NCI-H82 treated with DMSO at 0.1 percent for 48 hours (cell line): ENCODE measurements around the gene PCDH9.

Experiments
- DNase-seq: peaks from one replicate; lab custom pipeline; 2025; ENCODE audit not compliant: unreplicated experiment; lab: John Stamatoyannopoulos, UW

PCDH9 gene

DNA sequence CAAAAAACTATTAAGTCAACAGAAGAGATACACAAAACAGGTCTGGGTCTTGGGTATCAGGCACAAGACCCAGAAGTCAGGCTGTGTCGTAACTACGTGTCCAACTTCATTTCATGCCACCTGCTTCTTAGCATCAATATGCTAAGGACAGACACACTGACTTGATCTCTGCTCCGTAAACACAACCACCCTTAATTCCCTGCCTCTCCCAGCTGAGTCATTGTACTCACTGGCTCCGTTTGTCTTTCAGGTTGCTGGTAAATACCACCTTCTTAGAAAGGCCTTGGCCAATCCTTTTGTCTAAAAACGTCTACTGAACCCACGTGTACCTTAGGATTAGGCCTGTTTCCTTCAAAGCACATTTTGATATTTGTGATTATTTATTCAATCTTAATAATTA lies 726.2 kb downstream of the PCDH9 start:
- DNase-seq, result no peak

DNA sequence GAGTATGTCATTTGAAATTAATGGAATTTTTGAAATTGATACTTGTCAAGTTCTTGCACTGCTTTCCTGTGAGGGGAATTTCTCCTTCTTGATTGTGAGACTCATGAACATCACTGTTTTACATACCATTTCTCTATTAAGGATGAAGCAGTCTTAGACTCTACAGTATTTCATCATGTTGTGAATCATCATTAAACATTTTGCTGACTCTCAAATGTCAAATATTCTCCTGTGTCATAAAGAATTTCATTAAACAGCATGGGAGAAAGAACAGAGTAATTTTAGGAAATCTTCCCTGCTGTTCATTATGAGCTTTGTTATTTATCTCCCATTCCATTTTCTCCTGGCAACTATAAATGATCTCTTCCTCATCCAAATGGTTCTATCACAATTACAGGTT lies 729.0 kb downstream of the PCDH9 start:
- no peak for DNase-seq

DNA sequence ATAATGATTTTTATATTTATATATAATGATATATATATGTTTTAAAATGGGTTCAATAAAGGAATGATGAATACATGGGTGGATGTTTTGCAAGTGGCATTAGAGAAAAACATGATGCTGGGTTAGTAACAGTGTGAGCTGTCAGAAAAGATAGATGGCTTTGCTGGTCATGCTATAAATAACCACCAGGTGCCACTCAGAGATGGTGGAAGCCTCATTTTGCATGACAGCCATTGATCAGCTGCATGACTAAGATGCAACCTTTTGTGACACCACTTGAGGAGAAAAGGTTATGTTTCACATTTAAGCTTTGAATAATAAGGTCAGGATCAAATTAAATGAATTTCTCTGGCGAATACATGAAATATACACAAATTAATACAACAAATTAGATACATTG lies 737.7 kb downstream of the PCDH9 start:
- DNase-seq, result no peak

DNA sequence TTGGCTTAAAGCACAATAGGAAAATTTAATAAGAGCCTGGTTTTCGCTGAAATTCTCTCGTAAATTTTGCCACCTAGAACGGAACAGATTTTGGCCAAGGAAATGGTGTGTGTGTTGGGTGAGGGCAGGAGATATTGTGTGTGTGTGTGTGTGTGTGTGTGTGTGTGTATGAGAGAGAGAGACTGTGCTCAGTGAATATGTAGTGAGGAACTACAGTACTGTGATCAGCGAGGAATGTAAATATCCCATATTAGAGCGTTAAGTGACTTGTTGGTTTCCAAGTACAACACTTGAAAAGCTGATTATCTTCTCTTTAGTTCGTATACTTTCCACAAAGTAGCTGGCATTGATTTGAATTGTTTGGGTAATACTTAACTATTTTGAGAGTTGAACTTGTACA lies 738.9 kb downstream of the PCDH9 start:
- no peak for DNase-seq

DNA sequence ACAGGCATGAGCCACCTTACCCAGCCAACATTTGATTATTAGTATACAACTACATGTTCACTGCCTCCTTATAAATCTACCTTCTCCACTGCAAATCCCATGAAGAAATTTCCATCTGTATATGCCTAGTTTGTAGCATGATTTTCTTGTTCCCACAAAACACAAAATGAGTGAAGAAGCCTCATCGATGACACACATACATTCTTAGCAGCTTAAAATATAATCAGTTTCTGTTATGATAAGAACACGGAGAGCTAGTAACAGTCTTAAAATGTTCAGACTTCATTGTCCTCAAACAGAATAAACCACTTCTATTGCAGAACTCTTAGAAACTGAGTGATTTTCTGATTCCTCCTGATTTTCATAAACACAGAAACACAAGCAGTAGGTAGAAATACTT lies 740.5 kb downstream of the PCDH9 start:
- no peak for DNase-seq

DNA sequence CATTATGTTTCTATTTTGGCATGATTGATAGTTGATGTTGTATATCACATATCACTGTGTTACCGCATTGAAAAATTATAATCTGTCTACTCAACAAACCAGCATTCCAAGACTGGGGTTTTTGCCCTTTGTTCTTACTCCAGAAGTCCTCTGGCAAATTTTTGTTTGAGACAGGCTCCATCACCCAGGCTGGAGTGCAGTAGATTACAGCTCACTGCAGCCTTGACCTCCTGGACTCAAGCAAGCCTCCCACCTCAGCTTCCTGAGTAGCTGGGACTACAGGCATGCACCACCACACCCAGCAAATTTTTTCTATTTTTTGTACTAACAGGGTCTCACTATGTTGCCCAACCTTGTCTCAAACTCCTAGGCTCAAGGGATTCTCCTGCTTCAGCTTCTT lies 741.0 kb downstream of the PCDH9 start:
- DNase-seq, result no peak

DNA sequence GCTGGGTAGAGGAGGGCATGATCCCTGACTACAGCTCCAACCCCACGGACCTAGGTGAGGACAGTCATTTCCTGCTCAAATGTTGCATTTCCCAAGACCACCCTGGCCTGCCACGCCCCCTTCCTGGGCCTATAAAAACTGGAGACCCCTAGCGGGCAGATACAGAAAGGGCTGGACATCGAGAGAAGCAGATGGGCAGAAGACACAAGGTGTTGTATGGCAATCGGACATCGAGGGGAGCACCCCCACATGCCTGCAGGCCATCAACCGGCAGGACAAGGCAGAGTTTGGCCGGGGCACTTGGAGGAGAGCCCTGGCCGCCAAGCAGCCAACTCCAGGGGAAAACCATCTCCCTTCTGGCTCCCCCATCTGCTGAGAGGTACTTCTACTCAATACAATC lies 746.4 kb downstream of the PCDH9 start:
- DNase-seq, result no peak

DNA sequence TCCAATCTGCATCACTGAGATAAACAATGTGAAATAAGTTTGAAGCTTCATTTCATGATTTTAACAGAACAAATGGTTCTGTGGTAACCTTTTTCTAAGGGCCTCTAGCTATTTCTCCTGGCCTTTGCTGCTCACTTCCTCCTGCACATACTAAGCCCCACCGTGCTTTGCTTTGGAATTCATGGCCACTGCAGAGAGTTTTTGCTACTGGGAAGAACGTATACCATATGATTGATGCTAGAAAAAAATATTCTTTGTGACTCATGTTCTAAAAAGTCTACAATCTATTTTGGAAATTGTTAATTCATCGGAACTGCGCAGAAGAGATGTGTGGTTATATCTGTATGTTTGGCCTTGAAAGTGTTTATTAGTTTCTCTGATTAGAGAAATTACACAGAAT lies 747.3 kb downstream of the PCDH9 start:
- DNase-seq, result no peak

DNA sequence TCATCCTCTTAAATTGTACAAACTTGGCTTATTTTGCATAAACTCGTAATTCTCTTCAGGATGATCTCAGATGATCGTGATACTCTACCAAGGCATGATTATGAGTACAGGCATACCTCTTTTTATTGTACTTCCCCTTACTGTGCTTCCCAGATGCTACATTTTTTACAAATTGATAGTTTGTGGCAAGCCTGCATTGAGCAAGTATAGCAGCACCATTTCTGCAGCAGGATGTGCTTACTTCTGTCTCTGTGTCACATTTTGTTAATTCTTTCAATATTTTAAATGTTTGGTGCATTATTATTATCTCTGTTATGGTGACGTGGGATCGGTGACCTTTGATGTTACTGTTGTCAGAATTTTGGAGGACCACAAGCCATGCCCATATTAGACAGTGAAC lies 752.3 kb downstream of the PCDH9 start:
- DNase-seq, result no peak

DNA sequence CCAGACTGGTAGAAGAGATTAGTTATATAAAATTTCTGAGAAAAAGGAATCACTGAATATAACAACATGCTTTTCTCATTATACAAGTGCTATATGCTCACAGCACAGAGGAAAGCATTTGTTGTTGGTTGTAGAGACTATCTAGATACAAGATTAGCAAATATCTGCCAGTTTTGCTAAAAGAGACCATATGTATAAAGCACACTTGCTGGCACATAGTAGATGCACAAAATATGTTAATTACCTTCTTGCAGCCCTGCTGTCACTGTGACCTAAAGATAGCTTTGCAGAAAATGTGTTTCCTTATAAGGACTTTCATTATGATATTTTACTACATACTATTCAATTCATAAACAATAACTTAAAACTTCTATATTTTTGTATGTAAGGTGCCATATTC lies 755.1 kb downstream of the PCDH9 start:
- no peak for DNase-seq

DNA sequence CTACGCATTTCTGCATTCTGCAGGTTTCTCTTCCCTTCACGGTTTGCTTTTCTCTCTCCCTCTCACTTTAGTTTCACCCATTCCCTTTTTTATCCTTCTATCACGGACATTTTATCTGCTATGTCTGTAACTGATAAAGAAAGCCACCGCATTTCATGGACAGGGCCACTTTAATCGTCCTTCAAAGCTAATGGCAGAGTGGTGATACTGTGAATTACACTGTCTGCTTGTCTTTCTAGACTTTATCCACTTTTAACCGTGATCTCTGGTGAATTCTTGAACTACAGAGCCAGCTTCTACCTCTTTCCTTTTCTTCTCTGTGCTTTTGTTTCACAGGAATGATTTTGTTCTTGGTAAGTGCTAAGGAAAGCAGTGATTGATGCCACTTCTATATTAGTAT lies 760.4 kb downstream of the PCDH9 start:
- DNase-seq, result no peak

DNA sequence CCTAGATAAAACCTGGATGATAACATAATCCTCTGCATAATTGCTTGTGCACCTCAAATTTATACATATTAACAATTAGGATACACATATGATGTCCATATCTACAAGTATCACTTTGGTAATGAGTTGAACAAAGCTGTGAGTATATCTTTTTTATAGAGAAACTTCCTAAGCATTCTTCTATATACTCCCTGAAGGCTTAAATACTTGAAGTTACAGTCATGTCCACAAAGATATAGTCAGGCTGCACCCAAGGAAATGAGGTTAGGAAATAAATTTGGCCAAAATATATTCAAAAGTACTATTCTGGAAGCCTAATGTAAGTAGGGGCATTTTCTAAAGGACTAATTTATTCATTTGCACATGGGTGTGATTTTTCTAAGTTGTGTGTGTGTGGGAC lies 761.5 kb downstream of the PCDH9 start:
- no peak for DNase-seq

DNA sequence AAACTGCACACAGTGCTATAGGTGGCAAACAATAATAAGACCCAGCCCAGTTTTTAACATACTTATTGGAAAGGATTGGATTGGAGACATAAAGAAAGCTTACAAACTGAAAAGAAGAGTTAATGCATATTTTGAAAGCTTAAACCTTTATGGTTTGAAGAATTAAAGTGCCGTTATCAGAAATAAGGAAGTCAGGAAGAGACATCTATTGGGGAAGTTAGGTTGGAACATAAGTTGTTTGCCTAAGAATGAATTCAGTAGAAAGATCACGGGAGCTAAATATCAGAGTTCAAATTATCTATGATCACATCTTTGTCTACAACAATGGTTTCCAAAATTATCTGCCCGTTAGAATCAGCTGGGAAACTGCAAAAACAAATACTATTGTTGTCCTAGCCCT lies 767.9 kb downstream of the PCDH9 start:
- no peak for DNase-seq

DNA sequence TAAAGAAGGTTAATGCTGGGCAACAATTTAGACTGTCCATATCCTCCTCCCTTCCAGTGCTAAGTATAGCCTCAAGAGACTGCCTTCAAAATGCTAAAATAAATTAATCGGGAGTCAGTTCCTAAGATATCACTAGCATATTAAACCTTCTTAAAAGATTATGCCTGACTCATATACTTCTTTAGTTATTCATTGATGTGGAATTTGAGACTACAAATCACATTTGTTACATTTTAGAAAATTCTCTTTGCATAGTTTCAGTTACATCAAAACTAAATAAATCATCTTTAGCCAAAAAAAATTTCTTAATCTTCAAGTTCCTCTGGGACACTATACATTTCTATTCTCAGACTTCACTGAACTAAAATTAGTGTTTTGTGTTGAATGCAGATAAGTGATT lies 769.1 kb downstream of the PCDH9 start:
- no peak for DNase-seq

DNA sequence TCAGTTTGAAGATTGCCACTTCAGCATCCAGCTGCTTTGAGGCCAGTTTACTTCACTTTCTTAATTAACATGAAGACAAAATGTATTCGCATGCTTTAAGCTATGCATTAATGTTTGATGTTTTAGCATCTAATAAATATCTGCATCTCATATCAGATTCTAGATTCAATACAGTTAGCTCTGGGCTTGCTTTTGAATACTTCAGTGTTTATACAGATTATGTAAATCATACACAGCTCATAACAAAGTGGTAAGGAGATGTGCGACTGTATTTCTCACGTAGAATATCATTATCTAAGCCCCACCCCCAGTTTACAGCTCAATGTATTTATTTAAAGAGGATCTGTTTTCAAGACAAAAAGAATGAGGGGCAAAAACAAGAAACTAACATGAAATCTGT lies 770.5 kb downstream of the PCDH9 start:
- DNase-seq, result no peak

DNA sequence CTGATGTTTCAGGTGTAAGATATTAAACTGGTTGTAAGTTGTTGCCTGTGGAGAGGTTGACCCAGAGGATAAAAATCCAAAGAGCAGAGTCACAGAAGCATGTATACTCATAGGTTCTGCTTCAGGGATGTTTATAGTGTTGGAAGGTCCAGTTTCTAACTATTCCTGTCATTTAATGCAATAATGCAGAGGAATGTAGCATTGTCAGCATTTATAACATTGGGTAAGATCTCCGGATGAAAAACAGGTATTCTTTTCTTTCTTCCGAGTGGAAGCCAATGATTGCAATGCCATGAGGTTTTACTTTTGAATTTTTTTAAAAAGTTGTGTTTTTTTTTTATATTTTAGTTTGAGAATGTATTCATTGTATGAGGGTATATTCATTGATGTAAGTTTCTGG lies 771.0 kb downstream of the PCDH9 start:
- no peak for DNase-seq

DNA sequence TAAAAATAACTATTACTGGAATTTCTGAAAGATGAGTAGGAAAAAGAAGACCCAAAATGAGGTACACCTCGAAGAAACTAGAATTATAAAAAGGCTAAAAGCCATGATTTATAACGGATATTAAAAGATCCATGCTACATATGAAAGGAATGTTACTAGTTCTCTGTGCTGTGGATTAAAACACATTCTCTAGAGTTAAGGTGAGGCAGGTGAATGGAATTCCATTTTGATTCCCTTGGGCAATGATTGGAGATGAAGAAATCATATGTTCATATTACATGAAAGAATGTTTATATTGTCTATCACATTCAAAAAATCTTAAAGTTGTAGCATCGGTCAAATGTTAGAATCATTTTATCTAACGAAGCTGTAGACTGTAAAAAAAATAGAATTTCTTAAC lies 783.7 kb downstream of the PCDH9 start:
- DNase-seq, result no peak

DNA sequence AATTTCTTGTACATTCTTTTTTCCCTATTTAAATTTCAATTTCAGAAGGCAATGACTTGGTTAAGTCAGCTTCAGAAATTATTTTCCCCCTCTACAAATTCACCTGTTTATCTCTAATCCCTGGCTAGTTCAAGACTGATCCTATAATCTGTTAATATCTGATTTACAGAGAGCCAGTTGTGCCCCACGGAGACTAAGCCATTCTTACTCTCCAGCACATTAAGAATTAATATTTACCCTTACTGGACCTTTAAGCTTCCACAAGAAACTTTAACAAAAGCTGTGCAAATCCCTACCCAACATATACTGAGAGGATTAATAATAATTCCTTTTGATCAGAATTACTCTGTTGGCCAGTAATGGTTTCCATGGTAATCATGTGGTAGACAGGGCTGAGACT lies 786.2 kb downstream of the PCDH9 start:
- DNase-seq, result peak; percentile 98

DNA sequence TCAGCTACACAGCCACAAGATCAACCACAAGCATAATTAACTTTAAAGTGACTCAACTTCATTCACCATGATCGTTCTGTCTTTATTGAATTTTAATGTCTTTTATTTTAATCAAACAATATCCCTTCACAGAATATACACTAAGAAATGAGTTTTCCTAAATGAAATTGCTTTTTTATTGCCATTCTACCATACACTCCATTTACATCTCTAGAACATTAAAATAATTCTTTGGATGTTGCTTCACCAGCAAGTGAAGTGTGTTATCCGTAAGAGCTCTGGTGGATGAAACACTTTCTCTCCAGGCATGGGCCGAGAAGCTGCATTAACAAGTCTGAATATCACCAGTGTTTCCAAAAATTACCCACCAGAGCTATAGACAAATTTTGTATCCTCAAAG lies 789.2 kb downstream of the PCDH9 start:
- no peak for DNase-seq

DNA sequence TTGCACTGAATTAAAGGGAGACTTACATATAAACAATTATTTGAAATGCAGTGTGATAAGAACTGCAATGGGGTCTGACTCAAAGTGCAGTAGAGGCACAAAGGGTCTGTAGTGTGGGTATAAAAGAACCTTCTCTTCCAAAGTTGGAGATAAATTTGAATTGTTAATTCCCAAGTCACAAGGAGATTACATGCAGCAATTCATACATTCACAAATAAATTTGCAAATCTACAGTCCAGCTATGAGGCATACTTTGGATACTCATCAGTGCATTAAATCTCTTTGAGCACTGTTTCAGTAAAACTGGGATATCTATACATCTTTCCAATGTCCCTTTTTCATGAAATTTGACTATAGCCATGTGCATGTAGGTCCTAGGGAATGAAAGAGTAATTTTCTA lies 799.4 kb downstream of the PCDH9 start:
- DNase-seq, result no peak

DNA sequence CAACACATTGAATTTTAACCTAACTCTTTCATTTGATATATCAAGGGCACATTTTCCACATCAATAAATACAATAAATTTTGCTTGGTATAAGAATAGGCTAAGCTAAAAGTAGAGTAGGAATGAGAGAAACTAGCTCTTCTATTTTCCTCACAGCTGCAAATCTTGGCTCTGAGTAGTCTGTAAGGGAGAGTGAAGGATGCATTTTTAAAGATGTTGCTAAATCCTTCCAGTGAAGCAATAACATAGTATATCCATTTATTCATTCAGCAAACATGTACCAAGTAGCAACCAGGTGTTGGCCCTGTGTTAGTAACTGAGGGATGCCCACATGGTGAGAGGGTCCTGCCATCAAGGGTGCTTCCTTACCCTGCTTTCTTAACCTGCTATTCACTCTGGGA lies 799.9 kb downstream of the PCDH9 start:
- no peak for DNase-seq

DNA sequence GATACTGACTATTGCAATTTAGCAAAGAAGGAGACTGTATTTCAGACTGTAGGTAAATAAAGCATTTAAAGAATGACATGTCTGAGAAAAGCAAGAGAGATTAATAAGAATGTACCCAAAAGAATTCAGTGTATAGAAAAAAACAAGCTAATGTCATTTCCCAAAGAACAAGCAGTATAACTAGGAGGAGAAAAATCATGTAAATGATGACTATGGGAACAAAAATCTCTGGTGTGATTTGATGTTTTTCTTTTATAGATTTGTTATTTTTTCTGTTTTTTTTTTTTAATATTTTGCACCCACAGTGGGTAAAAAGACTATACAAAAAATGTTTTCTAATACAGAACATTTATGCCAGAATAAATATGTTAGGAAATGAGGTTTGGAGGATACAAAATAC lies 801.0 kb downstream of the PCDH9 start:
- no peak for DNase-seq

DNA sequence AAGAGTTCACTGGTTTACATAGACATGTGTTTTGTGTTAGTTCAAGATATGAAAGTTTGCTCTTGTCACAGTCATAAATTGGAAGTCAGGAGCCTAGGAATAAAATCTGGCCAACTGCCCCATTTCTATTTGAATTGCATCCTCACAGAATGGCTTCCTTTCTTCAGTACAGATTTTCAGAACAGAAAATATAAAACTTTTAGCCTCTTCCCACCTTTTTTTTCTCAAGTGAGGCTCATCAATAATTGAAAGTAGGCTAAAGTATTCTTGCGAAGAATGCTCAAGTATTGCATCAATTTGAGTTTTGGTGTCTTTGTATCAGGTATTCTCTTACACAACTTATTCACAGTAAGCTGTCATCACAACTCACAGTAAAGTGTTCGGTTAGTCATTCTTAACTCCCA lies 802.7 kb downstream of the PCDH9 start:
- no peak for DNase-seq

DNA sequence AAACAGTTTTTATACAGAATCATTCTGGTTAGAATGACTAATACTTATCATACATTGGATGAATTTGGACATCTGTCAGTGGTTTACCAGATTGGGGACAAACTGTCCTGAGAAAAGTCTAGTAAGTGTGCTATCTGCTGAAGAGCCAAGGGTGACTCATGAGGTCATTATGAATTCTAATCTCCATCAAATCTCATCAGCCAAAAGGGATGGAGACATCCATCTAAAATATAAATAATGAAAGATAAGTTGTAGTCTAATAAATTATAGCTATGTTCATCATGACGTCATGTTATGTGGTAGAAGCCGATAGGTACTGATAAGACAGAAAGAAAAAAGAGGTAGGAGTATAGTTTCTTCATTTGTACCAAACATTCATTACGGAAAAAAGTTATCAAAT lies 804.4 kb downstream of the PCDH9 start:
- DNase-seq, result no peak
